Fibroblast of lung (primary cell): ENCODE data around the gene ISM2. TPM values are rescaled to one million over a fixed set of nuclear protein-coding genes. Genes with fewer than 3 reads are reported as not detected.
A peak's percentile ranks its signal among the peaks of the same experiment; 100 is the strongest.
"Not testable (repeated sequence)": the region's sequence is repeated elsewhere in the genome, so short reads cannot be mapped to it uniquely, and the experiment has no call there.

Experiments used
- DNase-seq, 2 donors: peaks; one replicate each; pipeline versions ENCODE4 v3.0.0 to v3.0.0-alpha.2; 2010; ENCODE audit warnings: low read depth in 2 of 2
- H2AFZ ChIP-seq: 2 replicates; pipeline ENCODE4 v1.5.1; 2012; ENCODE audit warnings: low read length, control low read depth, inconsistent platforms
- H3K27ac ChIP-seq: 2 replicates; pipeline ENCODE4 v1.5.1; 2011; ENCODE audit warnings: low read length, control low read depth; ENCODE audit not compliant: insufficient read depth
- H3K27me3 ChIP-seq: 2 replicates; pipeline ENCODE4 v1.5.1; 2011; ENCODE audit warnings: mild to moderate bottlenecking, low read length; ENCODE audit not compliant: control insufficient read depth, insufficient read depth
- H3K36me3 ChIP-seq: 2 replicates; pipeline ENCODE4 v1.5.1; 2011; ENCODE audit warnings: low read length; ENCODE audit not compliant: control insufficient read depth, insufficient read depth
- H3K4me1 ChIP-seq: 2 replicates; pipeline ENCODE4 v1.5.1; 2011; ENCODE audit warnings: low read length; ENCODE audit not compliant: control insufficient read depth, insufficient read depth; ENCODE audit errors: extremely low read depth
- H3K4me2 ChIP-seq: 2 replicates; pipeline ENCODE4 v1.5.1; 2011; ENCODE audit warnings: low read length, control low read depth; ENCODE audit not compliant: insufficient read depth; ENCODE audit errors: extremely low read depth
- H3K4me3 ChIP-seq, 4 experiments: fragments of 200-600 bp in 1 of 4; sonication (generic) in 1 of 4; replicated peaks in 1 of 4; 2 replicates each; pipeline ENCODE4 v1.5.1; 2011 to 2016; ENCODE audit warnings: low read length in 4 of 4, low read depth in 3 of 4, mild to moderate bottlenecking in 3 of 4, control low read depth in 2 of 4, inconsistent platforms in 1 of 4, mixed read lengths in 1 of 4; ENCODE audit not compliant: insufficient read depth in 1 of 4; ENCODE audit errors: control extremely low read depth in 1 of 4
- H3K79me2 ChIP-seq: 2 replicates; pipeline ENCODE4 v1.5.1; 2012; ENCODE audit warnings: mild to moderate bottlenecking, low read length, inconsistent platforms; ENCODE audit not compliant: control insufficient read depth, insufficient read depth
- H3K9ac ChIP-seq: 2 replicates; pipeline ENCODE4 v1.5.1; 2011; ENCODE audit warnings: mild to moderate bottlenecking, low read length, control low read depth; ENCODE audit not compliant: insufficient read depth
- H3K9me3 ChIP-seq: 2 replicates; pipeline ENCODE4 v1.5.1; 2012; ENCODE audit warnings: low read depth, low read length; ENCODE audit not compliant: control insufficient read depth, insufficient read depth
- H4K20me1 ChIP-seq: 2 replicates; pipeline ENCODE4 v1.5.1; 2011; ENCODE audit warnings: low read length; ENCODE audit not compliant: control insufficient read depth, insufficient read depth; ENCODE audit errors: extremely low read depth
- CTCF ChIP-seq, 2 donors: IDR thresholded peaks in 1 of 2; conservative IDR thresholded peaks in 1 of 2; 1 replicate in 1 of 2; 2 replicates in 1 of 2; pipeline ENCODE4 v1.5.1; 2011 to 2012; ENCODE audit warnings: low read length in 2 of 2, control low read depth in 1 of 2, inconsistent platforms in 1 of 2, low read depth in 1 of 2, mild to moderate bottlenecking in 1 of 2
- EZH2 ChIP-seq: IDR thresholded peaks from 2 replicates; pipeline ENCODE4 v1.5.1; 2012; ENCODE audit warnings: low read length, control low read depth, mild to moderate bottlenecking; ENCODE audit errors: missing control alignments
- polyA plus RNA-seq, 2 donors: library from polyadenylated mRNA; depleted of rRNA in 1 of 2; stranded (reverse) in 1 of 2; unstranded in 1 of 2; fragments of >200 nt; gene quantifications; 2 replicates each; pipeline ENCODE4 v1.2.1, GENCODE V29; 2011 to 2012; ENCODE audit warnings: missing spikeins in 1 of 2
- total RNA-seq: library from RNA; depleted of rRNA; stranded (reverse); fragments of >200 nt; gene quantifications from 2 replicates; pipeline ENCODE4 v1.2.1, GENCODE V29; 2014

Gene ISM2
- total and polyA plus RNA-seq, 2 donors (not counting 1 experiment from before 2014, with no cell fraction given) = not detected

GRCh38 chr14:77542421-77543239, 44.0 kb upstream of the ISM2 start:
- no peaks in the 10 kb centered on the region for H3K4me1 ChIP-seq
- H3K4me3 ChIP-seq = no peak overlapping the region
- no peaks in the 10 kb centered on the region for H3K27me3 ChIP-seq
- TF ChIP-seq CTCF (conservative IDR thresholded peaks at IDR 0.05 in 1 of 2, IDR thresholded peaks at IDR 0.05 in 1 of 2; ENCODE audit: low read depth in 1 of 2, low read length in 2 of 2) = no peak
- no peak for TF ChIP-seq EZH2
- H3K9ac ChIP-seq = no peak overlapping the region
- no peaks in the 10 kb centered on the region for H4K20me1 ChIP-seq
- no peak overlapping the region for H3K4me2 ChIP-seq
- H3K27ac ChIP-seq = no peak overlapping the region
- DNase-seq = peak; percentile 19 to 44
- no peaks in the 10 kb centered on the region for H3K36me3 ChIP-seq
- no peaks in the 10 kb centered on the region for H3K9me3 ChIP-seq
- H3K79me2 ChIP-seq = no peaks in the 10 kb centered on the region
- H2AFZ ChIP-seq = no peak overlapping the region

- Histone ChIP-seq H3K4me3 (no peak overlapping the region), H3K36me3 (no peaks in the 10 kb centered on the region), H3K27me3 (no peaks in the 10 kb centered on the region), H3K9ac (no peak overlapping the region), H3K27ac (no peak overlapping the region), H2AFZ (no peak overlapping the region), H3K79me2 (no peaks in the 10 kb centered on the region), H4K20me1 (no peaks in the 10 kb centered on the region), H3K9me3 (no peaks in the 10 kb centered on the region), H3K4me1 (no peaks in the 10 kb centered on the region), H3K4me2 (no peak overlapping the region)
- DNase-seq = no peak
- TF ChIP-seq CTCF (conservative IDR thresholded peaks at IDR 0.05 in 1 of 2, IDR thresholded peaks at IDR 0.05 in 1 of 2; ENCODE audit: low read depth in 1 of 2, low read length in 2 of 2) (no peak), EZH2 (no peak)
Measured at GRCh38 chr14:77541905-77542304, 43.3 kb upstream of the ISM2 start.

- not testable (repeated sequence) for H3K4me3 ChIP-seq, H3K4me2 ChIP-seq, H3K27me3 ChIP-seq, H4K20me1 ChIP-seq, H3K79me2 ChIP-seq, H3K9me3 ChIP-seq, H2AFZ ChIP-seq, H3K27ac ChIP-seq, H3K36me3 ChIP-seq, H3K4me1 ChIP-seq, DNase-seq, H3K9ac ChIP-seq
Measured at GRCh38 chr14:77536951-77537350, 38.3 kb upstream of the ISM2 start.
